Erythroblast (primary cell): ENCODE measurements around the gene ATP8B3.

Source experiments
- GATA1 ChIP-seq: IDR thresholded peaks from 2 replicates; pipeline ENCODE4 v1.6.1; 2011; ENCODE audit warnings: low read depth, mild to moderate bottlenecking, control low read depth, low read length, moderate library complexity
- POLR2A ChIP-seq: IDR thresholded peaks from 2 replicates; pipeline ENCODE4 v1.6.1; 2011; ENCODE audit warnings: mild to moderate bottlenecking, low read length

DNA sequence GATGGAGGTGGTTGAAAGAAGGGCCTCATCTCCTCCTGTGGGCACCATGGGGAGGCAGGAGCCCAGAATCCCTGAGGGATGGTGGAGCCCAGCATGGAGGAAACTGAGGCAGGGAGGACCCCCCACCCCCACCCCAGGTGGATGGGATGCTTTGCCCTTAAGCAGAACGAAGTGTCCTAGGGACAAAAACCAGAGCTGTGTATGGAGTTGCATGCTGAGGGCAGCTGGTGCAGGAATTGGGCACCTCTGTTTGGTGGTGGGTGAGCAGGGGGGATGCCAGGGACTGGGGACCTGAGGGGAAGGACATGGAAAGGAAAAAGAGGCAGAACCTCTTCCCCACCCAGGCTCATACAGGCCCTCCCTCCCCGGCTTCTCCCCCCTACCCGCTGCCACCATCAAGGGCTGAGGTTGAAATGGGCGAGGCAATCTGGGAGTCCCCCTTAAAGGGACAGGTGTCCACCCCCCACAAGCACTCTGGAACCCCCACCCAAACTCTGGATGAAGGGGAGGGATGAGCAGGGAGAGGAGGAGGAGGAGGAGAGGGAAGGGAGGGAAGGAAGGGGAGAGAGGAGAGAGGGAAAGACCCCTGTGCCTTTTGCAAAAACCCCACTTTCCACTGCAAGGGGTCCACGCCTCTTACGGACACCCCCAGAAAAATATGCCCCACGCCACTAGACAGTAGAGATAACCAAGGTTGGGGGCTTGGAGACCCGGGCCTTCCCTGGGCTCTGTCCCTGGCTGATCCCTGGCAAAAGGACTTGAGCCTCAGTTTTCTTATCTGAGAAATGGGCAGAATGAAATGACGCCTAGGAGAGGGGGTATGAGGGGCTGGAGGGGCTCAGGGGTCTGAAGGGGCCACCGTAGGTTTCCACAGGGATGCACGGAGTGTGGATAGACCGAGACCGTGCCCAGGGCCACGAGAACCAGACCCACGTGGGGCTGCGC, 52.8 kb downstream of the ATP8B3 start:
- TF ChIP-seq POLR2A, result no peak
- no peak for TF ChIP-seq GATA1
